GM23248 (cell line): ENCODE data around the gene TMED4. TPM values are rescaled to one million over a fixed set of nuclear protein-coding genes. Genes with fewer than 3 reads are reported as not detected.
A peak's percentile ranks its signal among the peaks of the same experiment; 100 is the strongest.

Source experiments
- DNase-seq: peaks from one replicate; pipeline ENCODE4 v3.0.0-alpha.2; 2015
- H2AFZ ChIP-seq: fragments of 200-600 bp; sonication (generic); 2 replicates; pipeline ENCODE4 v1.6.1; 2016; ENCODE audit warnings: antibody characterized with exemption
- H3F3A ChIP-seq: fragments of 200-600 bp; sonication (generic); 2 replicates; pipeline ENCODE4 v1.6.1; 2016; ENCODE audit warnings: mild to moderate bottlenecking, antibody characterized with exemption, mixed run types; ENCODE audit not compliant: insufficient read depth
- H3K27ac ChIP-seq: fragments of 200-600 bp; sonication (generic); 2 replicates; pipeline ENCODE4 v1.5.1; 2016; ENCODE audit warnings: mild to moderate bottlenecking
- H3K27me3 ChIP-seq: fragments of 200-600 bp; sonication (generic); replicated peaks from 2 replicates; pipeline ENCODE4 v1.6.1; 2016; ENCODE audit warnings: mild to moderate bottlenecking; ENCODE audit not compliant: insufficient read depth
- H3K36me3 ChIP-seq: fragments of 200-600 bp; sonication (generic); 2 replicates; pipeline ENCODE4 v1.6.1; 2016; ENCODE audit warnings: low read depth, mild to moderate bottlenecking
- H3K4me1 ChIP-seq: fragments of 200-600 bp; sonication (generic); 2 replicates; pipeline ENCODE4 v1.6.1; 2016; ENCODE audit warnings: mild to moderate bottlenecking; ENCODE audit not compliant: insufficient read depth
- H3K4me2 ChIP-seq: fragments of 200-600 bp; sonication (generic); one replicate; pipeline ENCODE4 v1.6.1; 2016; ENCODE audit warnings: mild to moderate bottlenecking; ENCODE audit not compliant: unreplicated experiment
- H3K4me3 ChIP-seq: fragments of 200-600 bp; sonication (generic); 2 replicates; pipeline ENCODE4 v1.5.1; 2016; ENCODE audit warnings: mild to moderate bottlenecking
- H3K79me2 ChIP-seq: fragments of 200-600 bp; sonication (generic); 2 replicates; pipeline ENCODE4 v1.6.1; 2016; ENCODE audit warnings: mild to moderate bottlenecking; ENCODE audit not compliant: insufficient read depth
- H3K9ac ChIP-seq: fragments of 200-600 bp; sonication (generic); 2 replicates; pipeline ENCODE4 v1.6.1; 2016; ENCODE audit warnings: mild to moderate bottlenecking
- H3K9me2 ChIP-seq: fragments of 200-600 bp; sonication (generic); 2 replicates; pipeline ENCODE4 v1.6.1; 2016; ENCODE audit warnings: mixed run types, mild to moderate bottlenecking, moderate library complexity; ENCODE audit not compliant: insufficient read depth
- H3K9me3 ChIP-seq: fragments of 200-600 bp; sonication (generic); one replicate; pipeline ENCODE4 v1.6.1; 2017; ENCODE audit warnings: low read depth
- H4K20me1 ChIP-seq: fragments of 200-600 bp; sonication (generic); 2 replicates; pipeline ENCODE4 v1.6.0; 2016; ENCODE audit not compliant: insufficient read depth
- EZH2 ChIP-seq: fragments of 200-600 bp; sonication (generic); IDR thresholded peaks from 2 replicates; pipeline ENCODE4 v1.6.1; 2018; ENCODE audit warnings: antibody characterized with exemption, mild to moderate bottlenecking; ENCODE audit not compliant: insufficient read depth, poor library complexity, severe bottlenecking
- EZH2phosphoT487 ChIP-seq: fragments of 200-600 bp; sonication (generic); IDR thresholded peaks from 2 replicates; pipeline ENCODE4 v1.6.1; 2018; ENCODE audit warnings: antibody characterized with exemption, moderate library complexity, mild to moderate bottlenecking, low read depth; ENCODE audit not compliant: insufficient read depth
- whole genome bisulfite sequencing, 2 experiments: methylation state at CpG; one replicate each; pipeline ENCODE4 v1.1.6; 2015 to 2017; ENCODE audit warnings: low lambda C conversion rate in 2 of 2, low coverage in 1 of 2; ENCODE audit errors: missing lambda C conversion rate in 2 of 2; 5-methylcytosine and 5-hydroxymethylcytosine counted together
- in situ Hi-C: fragments of 300-500 bp; cut with MboI; formaldehyde crosslinking; loops from 2 replicates; pipeline ENCODE4 v1.15.0; 2020
- polyA plus RNA-seq: library from polyadenylated mRNA; unstranded; fragments of >200 nt; fragmentation: Nextera tagmentation; extraction: Ambion mirVana; gene quantifications from 2 replicates; pipeline ENCODE4 v1.2.1, GENCODE V29; 2016
- total RNA-seq: library from RNA; depleted of rRNA; stranded (reverse); fragments of >200 nt; shearing (Covaris generic); gene quantifications from 2 replicates; pipeline ENCODE4 v1.2.3, GENCODE V29; 2014

Gene TMED4
- total and polyA plus RNA-seq, 2 experiments from 2014 or later, result 78.2 to 201 TPM

- TF ChIP-seq EZH2 (no peak), EZH2phosphoT487 (no peak)
- H3K36me3 ChIP-seq, result no peaks in the 10 kb centered on the region
- H3K4me1 ChIP-seq, result no peaks in the 10 kb centered on the region
- H2AFZ ChIP-seq, result no peak overlapping the region
- H4K20me1 ChIP-seq, result no peaks in the 10 kb centered on the region
- no peaks in the 10 kb centered on the region for H3K9me3 ChIP-seq
- no peak overlapping the region for H3K9ac ChIP-seq
- in situ Hi-C loops, result no loop called here
- WGBS, 2 experiments, result 92 to 94% methylated on average over 3 of the region's 3 CpGs
- H3K4me3 ChIP-seq, result no peak overlapping the region
- no peak overlapping the region for H3K4me2 ChIP-seq
- H3K9me2 ChIP-seq, result no peaks in the 10 kb centered on the region
- H3F3A ChIP-seq, result no peaks in the 10 kb centered on the region
- 0 out of 2 replicates have a peak, but pooled peaks cover 12% of the 10 kb centered on the region for H3K27me3 ChIP-seq
- DNase-seq, result no peak
- no peak overlapping the region for H3K27ac ChIP-seq
- no peaks in the 10 kb centered on the region for H3K79me2 ChIP-seq
Observed at GRCh38 chr7:44548893-44549292, 33.1 kb downstream of the TMED4 start.

- Histone ChIP-seq H3K36me3 (no peaks in the 10 kb centered on the region), H3K27me3 (0 out of 2 replicates have a peak, but pooled peaks cover 12% of the 10 kb centered on the region), H3K27ac (no peak overlapping the region), H3K4me3 (no peak overlapping the region), H3K4me1 (peaks cover 5% of the 10 kb centered on the region; the same call in 1 of the 2 replicates), H2AFZ (peak overlapping the region; percentile 3; the same call in 1 of the 2 replicates), H3K4me2 (no peak overlapping the region), H3K9me3 (no peaks in the 10 kb centered on the region), H3F3A (0 out of 2 replicates have a peak, but pooled peaks cover 6% of the 10 kb centered on the region), H4K20me1 (no peaks in the 10 kb centered on the region), H3K9me2 (no peaks in the 10 kb centered on the region), H3K9ac (no peak overlapping the region), H3K79me2 (no peaks in the 10 kb centered on the region)
- TF ChIP-seq EZH2 (no peak), EZH2phosphoT487 (no peak)
- in situ Hi-C loops, result no loop called here
- WGBS, 2 experiments, result 5 to 8% methylated on average over 6 of the region's 6 CpGs
- no peak for DNase-seq
Observed at GRCh38 chr7:44547536-44548231, 34.3 kb downstream of the TMED4 start.

GRCh38 chr7:44541876-44542610, 40.0 kb downstream of the TMED4 start:
- Histone ChIP-seq H4K20me1 (no peaks in the 10 kb centered on the region), H2AFZ (no peak overlapping the region), H3K27ac (no peak overlapping the region), H3F3A (0 out of 2 replicates have a peak, but pooled peaks cover 6% of the 10 kb centered on the region), H3K4me1 (peaks cover 5% of the 10 kb centered on the region; the same call in 1 of the 2 replicates), H3K9me3 (no peaks in the 10 kb centered on the region), H3K9ac (no peak overlapping the region), H3K4me3 (no peak overlapping the region), H3K4me2 (no peak overlapping the region), H3K9me2 (no peaks in the 10 kb centered on the region), H3K36me3 (no peaks in the 10 kb centered on the region), H3K27me3 (no peaks in the 10 kb centered on the region), H3K79me2 (no peaks in the 10 kb centered on the region)
- TF ChIP-seq EZH2 (no peak), EZH2phosphoT487 (no peak)
- WGBS, 2 experiments, result 67% methylated on average over 6 of the region's 6 CpGs
- in situ Hi-C loops, result no loop called here
- DNase-seq, result no peak

GRCh38 chr7:44541028-44541869, 40.8 kb downstream of the TMED4 start, which contains the start of gene NPC1L1:
NPC1L1 (minus strand) TSS chr7:44541330; CDS start chr7:44541259, 71 bp downstream.
- H3K27ac ChIP-seq, result no peak within 1 kb of the TSS
- H3K4me2 ChIP-seq, result no peak within 1 kb of the TSS
- H3K9ac ChIP-seq, result no peak within 1 kb of the TSS
- no peaks in the 10 kb centered on the region for H3K79me2 ChIP-seq
- no peaks in the 10 kb centered on the region for H3K36me3 ChIP-seq
- in situ Hi-C loops, result no loop called here
- H2AFZ ChIP-seq, result no peak within 1 kb of the TSS
- no peak within 1 kb of the TSS for H3K4me3 ChIP-seq
- 66 to 70% methylated on average over 20 of the region's 20 CpGs for WGBS, 2 experiments
- DNase-seq, result no peak
- no peaks in the 10 kb centered on the region for H4K20me1 ChIP-seq
- TF ChIP-seq EZH2 (no peak), EZH2phosphoT487 (no peak)
- peaks cover 5% of the 10 kb centered on the region; the same call in 1 of the 2 replicates for H3K4me1 ChIP-seq
- 0 out of 2 replicates have a peak, but pooled peaks cover 6% of the 10 kb centered on the region for H3F3A ChIP-seq
- H3K27me3 ChIP-seq, result no peaks in the 10 kb centered on the region
- H3K9me2 ChIP-seq, result no peaks in the 10 kb centered on the region
- no peaks in the 10 kb centered on the region for H3K9me3 ChIP-seq
